NCI-H2196 treated with DMSO at 0.1 percent for 48 hours (cell line): ENCODE data around the gene PXMP4.

Experiments
- DNase-seq: peaks from one replicate; lab custom pipeline; 2025; ENCODE audit not compliant: unreplicated experiment; lab: John Stamatoyannopoulos, UW

The PXMP4 gene

DNA sequence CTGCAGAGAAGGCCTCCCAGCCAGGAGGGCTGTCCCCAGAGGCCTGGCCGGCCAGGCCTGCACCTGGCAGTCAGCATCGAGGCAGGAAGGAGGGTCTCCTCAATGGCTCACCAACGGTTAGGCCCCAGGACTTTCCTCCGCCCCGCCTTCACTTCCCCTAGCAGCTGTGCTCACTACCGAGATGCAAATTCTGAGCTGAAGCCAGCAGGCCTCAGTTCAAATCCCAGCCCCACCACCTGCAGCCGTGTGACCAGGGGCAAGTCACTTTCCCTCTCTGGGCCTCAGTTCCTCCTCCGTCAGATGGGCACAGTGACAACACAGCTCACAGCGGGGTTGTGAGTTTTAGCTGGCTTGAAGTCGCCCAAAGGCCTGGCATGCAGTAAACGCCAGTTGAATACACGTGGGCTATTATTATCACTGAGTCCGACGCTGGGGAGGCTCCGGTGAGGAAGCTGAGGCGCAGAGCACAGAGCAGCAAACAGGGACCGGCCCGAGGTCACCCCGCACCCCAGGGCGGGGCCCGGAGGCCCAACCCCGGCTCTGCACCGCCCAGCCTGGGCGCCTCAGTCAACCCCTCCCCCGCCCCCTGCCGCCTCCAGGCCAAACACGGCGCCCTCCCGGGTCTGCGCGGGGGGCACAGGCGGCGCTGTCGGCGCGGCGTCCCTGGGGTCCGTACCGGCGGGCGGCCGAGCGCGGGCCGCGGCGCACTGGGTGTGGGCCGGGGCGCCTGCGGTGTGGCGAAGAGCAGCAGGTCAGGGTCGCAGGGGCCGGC is 34.6 kb downstream of the PXMP4 start:
- peak; percentile 19 for DNase-seq

DNA sequence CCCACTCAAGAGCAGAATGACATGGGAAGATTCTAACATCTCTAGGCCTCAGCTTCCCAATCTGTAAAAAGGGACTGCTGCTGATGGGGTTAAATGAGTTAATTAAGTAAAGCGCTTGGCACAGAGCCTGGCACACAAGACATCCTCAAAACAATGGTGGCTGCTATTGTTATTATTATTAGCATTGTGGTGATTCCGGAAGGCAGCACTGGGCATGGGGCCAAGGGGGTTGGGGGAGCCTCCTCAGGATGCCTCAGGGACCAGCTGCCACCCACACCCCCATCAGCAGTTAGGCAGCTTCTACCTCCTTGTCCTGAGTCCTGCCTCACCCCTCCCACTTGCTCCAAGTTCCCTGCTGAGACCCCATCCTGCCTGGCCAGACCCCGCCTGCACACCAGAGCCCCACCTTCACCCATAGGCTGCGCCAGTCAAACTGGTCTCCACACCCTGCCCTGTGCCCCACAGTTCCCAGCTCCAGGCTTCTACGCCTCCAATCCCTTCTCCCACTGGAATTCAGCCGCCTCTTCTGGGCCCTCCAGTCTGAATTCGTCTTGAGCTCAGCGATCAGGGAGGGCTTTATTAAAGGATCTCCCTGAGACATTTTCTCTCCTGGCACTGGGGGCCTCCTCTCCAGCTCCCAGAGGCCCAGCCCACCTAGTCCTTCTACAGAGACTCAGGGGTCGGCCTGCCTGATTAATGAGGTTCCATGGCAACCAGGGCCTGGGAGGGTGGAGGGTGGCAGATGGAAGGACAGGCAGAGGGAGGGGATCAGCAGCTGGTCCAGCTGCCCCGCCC is 35.4 kb downstream of the PXMP4 start:
- DNase-seq: no peak

GRCh38 chr20:33681728-33682353 is 38.3 kb downstream of the PXMP4 start:
- no peak for DNase-seq

GRCh38 chr20:33681288-33681687 is 38.8 kb downstream of the PXMP4 start:
- DNase-seq: no peak

DNA sequence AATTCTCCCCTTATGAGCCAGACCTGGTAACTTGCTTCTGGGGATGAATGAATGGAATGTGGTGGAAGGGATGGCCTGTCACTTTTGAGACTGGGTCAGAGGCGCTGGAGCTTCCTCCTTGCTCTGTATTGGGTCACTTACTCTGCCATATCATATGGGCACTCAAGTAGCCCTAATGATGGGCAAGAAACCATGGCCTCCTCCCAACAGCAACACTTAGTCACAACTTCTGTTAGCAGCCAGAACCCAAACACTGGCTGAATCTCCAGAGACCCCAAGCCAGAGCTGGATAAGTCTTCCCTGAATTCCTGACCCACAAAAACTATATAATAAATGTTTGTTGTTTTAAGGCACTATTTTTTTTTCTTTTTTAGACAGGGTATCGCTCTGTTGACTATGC is 39.4 kb downstream of the PXMP4 start:
- no peak for DNase-seq

DNA sequence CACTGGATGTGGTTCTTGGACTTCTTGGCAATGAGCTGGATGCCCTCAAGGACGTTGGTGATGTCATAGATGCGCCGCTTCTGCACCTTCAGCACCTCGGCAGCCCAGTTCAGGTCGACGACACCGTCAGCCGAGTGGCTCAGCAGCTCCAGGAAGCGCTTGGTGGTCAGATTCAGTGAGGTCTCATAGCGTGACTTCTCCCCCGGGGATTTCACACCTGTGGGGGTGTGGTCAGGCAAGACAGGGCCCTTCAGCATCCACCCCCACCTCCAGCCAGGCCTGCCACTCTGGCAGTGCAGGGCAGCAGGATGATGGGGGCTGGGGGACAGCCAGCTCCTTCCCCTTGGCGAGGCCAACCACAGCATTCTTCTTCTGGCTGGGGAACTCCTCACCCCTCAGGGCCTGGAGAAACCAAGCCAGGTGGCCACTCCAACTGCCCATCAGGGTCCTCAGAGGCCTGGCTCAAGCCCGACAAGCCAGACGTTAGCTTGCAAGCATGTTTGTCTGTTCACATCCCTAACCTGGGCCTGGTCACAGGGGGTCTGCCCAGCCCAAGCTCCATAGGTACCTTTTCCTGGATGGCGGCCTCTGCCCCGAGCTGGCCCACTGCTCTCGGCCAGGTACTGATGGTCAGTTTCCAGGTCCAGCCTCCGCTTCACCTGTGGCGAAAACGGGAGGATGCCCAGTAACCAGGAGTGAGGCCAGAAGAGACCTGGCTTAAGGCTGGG is 40.2 kb downstream of the PXMP4 start:
- no peak for DNase-seq

GRCh38 chr20:33677991-33678702 is 42.0 kb downstream of the PXMP4 start:
- no peak for DNase-seq

- no peak for DNase-seq
These were observed 43.2 kb downstream of the PXMP4 start for GRCh38 chr20:33676652-33677645.

GRCh38 chr20:33676121-33676520 is 44.0 kb downstream of the PXMP4 start:
- no peak for DNase-seq

GRCh38 chr20:33675136-33675959 is 44.8 kb downstream of the PXMP4 start:
- no peak for DNase-seq

DNA sequence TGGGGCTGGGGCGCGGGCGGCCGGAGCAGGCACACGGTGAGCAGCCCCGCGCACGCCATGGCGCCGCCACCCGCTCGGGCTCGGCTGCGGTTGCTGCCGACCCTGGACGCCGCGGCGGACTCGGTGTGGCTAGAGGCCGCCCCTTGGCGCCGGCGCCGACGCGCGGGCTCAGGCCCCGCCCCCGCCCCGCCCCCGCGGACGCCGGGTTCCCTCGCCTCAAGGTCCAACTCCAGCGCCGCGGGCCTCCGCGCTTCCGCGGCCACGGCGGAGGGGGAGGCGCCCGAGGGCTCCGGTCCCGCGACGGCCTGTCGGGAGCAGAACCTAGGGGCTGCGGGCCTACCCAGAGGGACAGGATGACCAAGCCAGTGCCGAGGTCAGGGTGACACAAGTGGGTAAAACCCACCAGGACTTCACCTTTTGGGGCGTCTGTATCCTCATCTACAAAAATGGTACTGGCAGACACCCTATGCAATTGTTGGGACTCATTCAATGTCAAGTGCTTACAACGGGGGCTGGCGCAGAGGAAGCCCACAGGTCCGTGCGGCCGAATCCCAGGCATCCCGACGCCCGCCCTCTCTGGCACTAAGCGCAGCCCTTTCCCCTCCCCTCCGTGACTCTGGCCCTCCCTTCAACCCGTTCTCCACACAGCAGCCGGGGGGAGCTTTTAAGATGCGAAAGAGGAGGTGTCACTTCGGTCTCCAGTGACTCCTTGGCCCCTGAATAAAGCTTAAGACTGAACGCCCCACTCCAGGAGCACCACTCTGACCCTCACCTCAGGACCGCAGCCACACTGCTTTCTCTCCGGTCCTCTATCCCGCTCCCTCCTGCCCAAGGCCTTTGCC is 45.6 kb downstream of the PXMP4 start, which contains the start of gene NECAB3:
Gene NECAB3 (minus strand): TSS at position 135 of the 842 bp plus-strand sequence. CDS start 76 bp downstream, at position 59.
- DNase-seq: peak; percentile 51

DNA sequence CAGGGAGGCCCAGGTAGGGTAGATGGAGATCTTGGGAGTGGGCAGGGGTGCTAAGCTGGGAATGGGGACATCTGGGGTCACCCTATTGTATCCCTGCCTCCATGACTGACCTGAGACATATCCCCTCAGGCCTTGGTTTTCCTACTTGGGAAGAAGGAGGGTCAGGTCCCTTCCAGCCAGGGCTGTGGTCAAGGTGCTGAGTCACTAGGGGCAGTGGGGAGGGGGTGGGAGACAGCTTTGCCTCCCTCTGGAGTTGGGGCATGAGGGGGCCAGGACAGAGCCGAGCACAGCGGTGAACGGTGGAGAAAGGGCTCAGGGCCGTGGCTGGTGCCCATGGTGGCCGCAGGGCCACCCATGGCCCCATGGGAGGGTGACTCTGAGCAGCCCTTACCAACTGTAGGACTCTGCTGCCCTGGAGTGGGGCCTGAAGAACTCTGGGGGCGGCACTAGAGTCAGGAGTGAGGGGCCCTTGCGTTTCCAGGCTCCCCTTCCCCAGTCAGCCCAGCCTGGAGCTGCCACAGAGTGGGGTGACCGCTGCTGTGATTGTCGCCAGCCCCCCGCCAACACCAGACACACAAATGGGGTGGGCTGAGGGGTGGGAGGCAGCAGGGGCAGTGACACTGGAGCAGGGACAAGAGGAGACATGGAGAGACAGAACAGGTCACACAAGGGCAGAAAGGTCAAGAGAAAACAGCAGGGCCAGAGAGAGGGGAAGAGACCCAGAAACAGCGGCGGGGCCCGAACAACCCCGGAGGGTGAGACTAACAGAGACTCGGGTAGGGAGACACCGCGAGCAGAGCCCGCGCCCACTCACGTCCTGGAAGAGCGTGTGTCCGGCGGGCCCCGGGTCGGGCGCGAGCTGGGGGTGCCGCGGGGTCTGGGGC is 46.5 kb downstream of the PXMP4 start:
- DNase-seq: no peak

DNA sequence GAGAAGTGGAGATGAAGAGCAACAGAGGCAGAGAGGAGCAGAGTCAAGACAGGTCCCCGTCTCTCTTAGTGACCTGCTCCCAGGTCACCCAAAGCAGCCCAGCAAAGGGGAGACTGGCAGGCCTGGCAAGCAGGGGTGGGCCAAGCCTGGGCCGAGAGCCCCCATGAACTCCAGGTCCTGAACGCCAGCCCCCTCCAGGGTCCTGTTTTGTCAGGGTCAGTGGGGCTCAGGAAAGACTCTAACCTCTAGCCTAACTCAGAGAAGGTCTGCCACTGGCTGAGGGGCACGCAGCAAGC is 47.0 kb downstream of the PXMP4 start:
- DNase-seq: no peak

GRCh38 chr20:33672426-33673113 is 47.5 kb downstream of the PXMP4 start:
- no peak for DNase-seq

DNA sequence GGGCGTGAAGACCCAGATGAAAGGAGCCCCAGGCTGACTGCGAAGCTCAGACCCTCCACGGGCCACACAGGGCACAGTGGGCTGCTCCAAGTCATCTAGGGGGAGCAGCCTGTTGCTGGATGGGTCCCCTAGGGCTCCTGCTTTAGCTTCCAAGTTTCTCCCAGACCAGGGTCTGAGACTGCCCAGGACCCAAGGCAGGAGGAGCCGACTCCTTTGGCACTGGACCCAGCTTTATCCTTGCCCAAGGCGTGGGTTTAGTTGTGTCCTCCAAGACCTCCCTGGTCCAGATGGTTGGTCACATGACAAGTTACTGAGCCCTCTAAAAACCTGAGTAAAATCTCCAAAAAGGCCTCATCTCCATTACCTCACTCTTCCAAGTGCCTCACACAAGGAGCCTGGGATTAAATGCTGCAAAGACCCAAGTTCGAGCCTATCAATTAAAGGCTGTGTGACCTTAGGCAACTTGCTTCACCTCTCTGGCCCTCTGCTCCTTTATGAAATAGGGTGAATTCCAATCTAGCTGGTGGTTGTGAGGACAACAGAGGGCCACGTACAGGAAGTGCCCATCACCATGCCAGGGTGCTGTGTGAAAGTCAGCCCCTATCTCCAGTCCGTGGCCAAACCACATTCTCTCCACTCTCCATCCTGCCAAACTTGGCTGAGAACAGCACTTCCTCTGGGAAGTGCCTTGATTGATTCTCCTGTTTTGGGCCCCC is 48.4 kb downstream of the PXMP4 start:
- no peak for DNase-seq
